ENCODE results near the gene NFE2L1. TPM values are rescaled to one million over a fixed set of nuclear protein-coding genes. Genes with fewer than 3 reads are reported as not detected.

NFE2L1 gene
- total RNA-seq, 2 experiments from 2014 or later = 101 to 105 TPM

DNA sequence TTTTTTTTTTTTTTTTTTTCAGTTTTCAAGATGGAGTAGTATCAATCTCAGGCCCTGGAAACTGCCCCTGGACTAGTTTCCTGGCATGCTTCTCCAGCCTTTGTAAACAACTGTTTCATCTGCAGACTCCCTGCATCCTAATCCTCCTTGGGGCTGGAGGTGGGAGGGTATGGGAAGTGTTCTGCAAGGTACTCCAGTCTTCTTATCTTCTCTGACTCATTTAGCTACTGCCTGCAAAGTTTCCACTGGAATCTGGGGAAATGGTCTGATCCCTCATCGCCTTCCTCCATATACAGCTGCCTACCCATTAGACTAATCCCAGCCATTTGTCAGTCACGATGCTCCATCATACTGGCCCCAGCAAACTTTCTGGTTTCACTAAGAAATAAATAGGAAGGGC is 32.0 kb upstream of the NFE2L1 start:
- CTCF ChIA-PET = interaction anchor here (0.6 to 1.4 kb wide), 2 partner anchors 38 to 115 kb away, joined by 3 read pairs; no protein-coding TSS in a partner anchor
- POLR2A ChIA-PET = no interaction called here

DNA sequence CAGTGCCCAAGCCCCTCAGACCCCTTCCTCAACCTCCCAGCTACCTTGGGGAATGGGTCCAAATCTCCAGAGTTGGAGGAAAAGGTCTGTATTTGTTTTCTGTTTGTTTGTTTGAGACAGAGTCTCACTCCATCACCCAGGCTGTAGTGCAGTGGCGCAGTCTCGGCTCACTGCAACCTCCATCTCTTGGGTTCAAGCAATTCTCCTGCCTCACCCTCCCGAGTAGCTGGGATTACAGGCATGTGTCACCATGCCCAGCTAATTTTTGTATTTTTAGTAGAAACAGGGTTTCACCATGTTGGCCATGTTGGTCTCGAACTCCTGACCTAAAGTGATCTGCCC is 30.4 kb upstream of the NFE2L1 start:
- ChIA-PET POLR2A (interaction anchor here (0.6 kb wide), 1 partner anchor 41 kb away, joined by 3 read pairs; no protein-coding TSS in a partner anchor), CTCF (interaction anchor here (0.6 to 2.4 kb wide), 12 partner anchors 9 to 126 kb away, joined by 3 to 12 read pairs (median 4); partner anchors contain the start of genes CDK5RAP3 and SNX11)

DNA sequence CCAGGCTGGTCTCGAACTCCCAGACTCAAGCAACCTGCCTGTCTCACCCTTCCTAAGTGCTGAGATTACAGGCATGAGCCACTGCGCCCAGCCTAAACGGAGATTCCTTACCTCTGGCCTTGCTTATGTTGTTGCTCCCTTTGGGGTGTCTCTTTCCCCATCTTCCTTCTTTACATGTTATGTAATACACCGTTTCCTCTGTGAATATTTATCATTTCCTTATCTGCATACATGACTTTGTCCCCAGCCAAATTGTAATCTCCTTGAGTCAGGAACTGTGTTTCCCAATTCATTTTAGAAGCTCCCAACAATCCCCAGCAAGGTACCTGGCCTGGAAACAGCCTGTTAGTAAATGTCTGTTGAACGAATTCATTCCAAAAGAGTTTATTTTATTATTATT is 26.2 kb upstream of the NFE2L1 start:
- ChIA-PET CTCF (no interaction called here), POLR2A (no interaction called here)

DNA sequence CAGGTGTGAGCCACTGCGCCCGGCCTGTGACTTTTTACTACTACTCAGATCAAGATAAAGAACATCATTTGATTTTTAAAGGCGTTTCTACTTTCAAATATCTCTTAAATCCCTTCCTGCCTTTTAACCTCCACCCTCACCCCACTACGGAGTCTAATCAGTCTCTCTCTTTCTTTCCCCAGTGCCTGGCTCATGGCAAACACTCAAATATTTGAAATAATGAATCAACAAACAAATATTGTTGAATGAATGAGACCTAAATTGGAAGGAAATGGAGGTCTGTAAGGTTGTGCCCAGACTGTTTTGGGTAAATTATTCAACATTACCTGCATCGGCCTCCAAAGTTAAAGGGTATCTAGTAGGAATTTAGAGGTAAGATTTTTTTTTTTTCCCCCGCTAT is 25.3 kb upstream of the NFE2L1 start:
- ChIA-PET CTCF (interaction anchor here (0.7 kb wide), 2 partner anchors 208 to 888 kb away, joined by 3 to 4 read pairs; no protein-coding TSS in a partner anchor), POLR2A (no interaction called here)

DNA sequence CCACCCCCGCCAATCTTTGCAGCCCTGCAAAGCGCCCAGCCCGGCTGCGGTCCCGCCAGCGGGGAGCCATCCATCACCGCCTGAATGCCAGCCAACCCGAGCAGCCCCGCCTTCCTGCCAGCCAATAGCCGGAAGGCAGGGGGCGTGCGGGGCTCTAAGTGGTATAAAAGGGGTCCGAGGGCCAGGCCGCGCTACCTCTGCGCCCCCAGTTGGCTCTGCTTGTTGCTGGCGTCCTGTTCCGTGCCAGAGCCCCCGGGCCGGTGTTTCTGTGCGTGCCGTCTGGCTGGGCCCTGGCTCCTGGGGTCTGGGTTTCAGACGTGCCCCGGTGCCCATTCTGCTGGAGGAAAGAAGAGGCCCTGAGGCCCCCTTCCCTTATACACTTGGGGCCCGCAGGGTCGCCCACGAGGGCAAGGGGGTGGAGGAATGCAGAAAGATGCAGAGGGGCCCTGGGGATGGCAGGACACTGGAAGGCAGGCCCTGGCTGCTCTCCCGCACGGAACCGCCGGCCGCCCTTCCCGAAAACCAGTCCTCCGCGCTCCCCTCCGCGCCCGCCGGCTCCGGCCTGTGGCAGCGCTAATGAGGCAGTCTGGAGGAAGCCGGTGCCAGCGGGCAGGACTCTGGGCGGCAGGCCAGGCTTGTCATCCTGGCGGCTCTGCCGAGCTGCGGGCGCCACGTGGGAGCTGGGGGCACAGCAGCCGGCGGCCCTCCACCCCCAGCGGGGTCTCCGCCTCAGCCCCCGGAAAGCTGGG is 24.6 kb upstream of the NFE2L1 start:
- POLR2A ChIA-PET = no interaction called here
- CTCF ChIA-PET = interaction anchor here (0.8 kb wide), 1 partner anchor 51 kb away, joined by 3 read pairs; no protein-coding TSS in a partner anchor

DNA sequence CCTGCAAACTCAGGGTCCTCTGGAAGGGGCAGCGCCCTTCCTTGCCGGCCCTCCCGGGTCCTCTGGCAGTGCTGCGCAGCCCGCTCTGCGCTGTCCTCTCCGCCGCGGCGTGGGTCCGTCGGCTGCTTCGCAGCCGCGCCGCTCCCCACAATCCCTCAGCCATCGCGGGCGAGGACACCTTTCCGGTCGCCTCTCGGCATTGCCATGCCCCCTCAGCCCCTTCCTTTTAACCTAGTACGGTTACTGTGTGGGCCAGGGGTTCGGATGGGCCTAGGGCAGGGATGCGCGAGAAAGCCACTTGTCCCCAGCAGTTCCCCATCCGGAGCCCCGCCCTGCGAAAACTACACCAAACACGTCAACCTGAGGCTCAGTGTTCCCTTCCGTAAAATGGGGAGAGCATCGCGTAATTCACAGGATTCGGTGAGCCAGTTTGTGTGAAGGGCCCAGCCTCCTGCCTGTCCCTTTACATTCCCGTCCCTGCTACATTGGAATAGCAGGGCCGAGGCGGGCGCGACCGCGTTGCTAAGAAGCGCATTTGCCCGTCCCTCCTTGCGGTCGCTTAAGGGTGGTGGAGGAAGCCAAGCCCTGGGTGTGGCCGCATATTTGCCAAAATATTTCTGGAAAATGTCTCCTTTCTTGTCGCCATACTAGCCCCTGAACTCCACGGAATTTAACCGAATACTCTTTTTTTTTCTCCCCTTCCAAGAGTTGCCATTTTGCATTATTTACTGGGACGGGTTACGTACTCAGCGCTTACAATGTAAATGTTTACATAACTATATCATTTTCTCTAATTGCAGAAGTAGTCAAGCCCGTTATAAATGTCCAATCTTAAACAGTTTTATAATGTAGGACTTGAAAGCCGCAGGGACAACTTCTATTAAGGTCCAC is 23.8 kb upstream of the NFE2L1 start:
- CTCF ChIA-PET = interaction anchor here (0.8 to 3.4 kb wide), 11 partner anchors 12 to 569 kb away, joined by 3 to 54 read pairs (median 8); partner anchors contain the start of genes CDK5RAP3, COPZ2, HOXB5 and NFE2L1
- POLR2A ChIA-PET = no interaction called here

DNA sequence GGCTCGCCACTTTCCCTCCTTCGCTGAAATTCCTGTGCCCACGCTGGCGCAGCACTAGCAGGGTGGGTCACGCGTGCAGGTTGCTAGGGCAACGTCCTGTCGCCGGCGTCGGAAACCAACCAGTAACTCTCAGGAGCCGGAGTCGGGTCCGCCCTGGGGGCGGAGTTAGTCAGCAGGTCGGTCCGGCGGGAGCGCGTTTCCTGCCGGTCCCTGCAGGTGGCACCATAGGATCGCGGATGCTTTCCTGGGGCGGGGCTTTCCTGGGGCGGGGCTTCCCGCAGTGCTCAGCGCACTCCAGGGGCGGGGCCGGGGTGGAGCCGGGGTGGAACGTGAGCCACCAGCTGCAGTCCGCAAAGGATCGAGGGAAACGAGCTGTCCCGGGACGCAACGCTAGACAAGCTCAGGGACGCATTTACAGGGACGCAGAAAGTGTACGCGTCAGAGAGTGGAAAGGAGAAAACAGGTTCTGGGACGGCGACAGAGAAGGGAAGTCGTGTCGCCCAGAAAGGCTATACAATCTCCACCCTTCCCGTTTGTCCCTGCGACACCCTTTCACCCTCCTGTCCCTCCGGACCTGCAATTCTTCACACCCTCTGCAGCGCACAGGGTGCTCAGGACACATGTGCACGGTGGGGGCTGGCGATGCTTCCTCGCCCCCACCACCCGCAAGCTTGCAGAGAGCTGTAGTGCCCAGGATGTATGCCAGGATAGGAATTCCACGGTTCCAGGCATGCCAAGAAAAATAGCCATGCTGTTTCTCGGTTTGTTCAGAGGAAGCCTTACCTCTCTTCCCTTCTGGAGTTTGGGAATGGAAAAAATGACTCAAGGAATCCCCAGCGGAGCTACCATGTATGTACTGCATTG is 22.9 kb upstream of the NFE2L1 start:
- ChIA-PET CTCF (interaction anchor here (0.5 to 3.4 kb wide), 21 partner anchors 7 to 583 kb away, joined by 3 to 54 read pairs (median 4); partner anchors contain the start of genes CDK5RAP3, COPZ2, HOXB5 and NFE2L1), POLR2A (no interaction called here)

DNA sequence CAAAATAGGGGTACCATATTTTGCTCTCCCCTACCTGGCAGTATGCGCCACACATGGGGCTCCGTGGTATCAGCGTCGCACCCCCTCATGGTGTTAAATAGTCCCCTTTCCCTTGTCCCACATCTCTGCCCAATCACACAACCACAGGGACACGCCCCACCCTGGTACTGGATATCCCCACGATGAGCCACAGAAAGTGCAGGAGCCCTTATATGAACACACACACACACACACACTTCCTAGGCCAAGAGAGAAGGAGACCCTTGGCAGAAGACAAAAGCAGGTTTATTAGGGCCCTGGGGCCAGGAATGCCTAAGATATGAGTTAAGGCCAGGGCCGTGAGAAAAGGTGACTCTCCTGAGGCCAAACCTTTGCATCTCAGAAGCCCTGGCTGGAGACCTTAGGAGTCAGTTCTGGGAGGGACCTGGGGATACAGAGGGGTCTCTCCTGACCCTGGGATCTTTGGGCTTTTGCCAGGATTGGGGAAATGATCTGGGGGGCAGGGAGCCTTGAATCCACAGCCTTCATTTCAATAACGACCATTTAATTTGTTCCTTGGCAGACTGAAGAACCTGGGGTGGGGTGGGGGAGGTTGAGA is 22.2 kb upstream of the NFE2L1 start:
- CTCF ChIA-PET = interaction anchor here (0.6 to 3.4 kb wide), 26 partner anchors 8 to 582 kb away, joined by 3 to 54 read pairs (median 5); partner anchors contain the start of genes CDK5RAP3, COPZ2, HOXB5 and NFE2L1
- POLR2A ChIA-PET = interaction anchor here (1.3 kb wide), 1 partner anchor 11 kb away, joined by 4 read pairs; no protein-coding TSS in a partner anchor

DNA sequence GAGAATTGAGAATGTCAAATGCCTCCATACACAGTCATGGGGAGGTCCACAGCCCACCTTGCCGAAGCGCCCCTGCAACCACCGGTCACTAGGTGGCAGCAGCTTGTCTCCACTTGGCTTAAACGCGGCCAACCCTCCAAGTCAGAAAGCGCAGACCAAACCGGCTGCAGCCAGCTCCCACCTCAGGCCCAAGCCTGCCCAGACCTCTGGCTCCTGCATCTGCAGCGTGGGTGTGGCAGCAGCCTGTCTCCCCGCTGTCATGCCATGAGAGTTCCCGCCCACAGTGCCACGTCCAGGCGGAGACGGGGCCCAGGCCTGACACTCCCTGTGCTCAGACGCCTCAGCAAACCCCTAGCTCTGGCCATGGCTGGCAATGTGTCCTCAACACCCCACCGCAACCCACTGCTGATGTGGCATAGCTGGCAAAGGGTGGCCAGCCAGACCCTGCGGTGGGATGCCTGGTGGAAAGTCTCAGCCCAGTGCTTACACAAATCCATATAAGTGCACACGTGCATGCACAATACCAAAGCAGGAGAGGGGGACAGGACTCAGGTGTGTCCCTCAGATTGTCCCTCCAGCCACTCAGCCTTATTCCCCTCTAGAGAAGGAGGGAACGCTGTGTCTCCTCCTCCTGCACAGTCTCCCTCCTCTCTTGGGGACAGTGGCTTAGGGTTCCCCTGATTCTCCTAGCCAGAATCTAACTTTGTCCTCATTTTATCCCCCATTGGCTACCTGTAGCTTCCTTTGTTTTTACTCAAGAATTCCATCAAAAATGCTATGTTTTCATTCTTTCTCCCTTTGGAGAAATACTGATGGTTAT is 21.4 kb upstream of the NFE2L1 start:
- POLR2A ChIA-PET = interaction anchor here (1.3 kb wide), 1 partner anchor 10 kb away, joined by 4 read pairs; no protein-coding TSS in a partner anchor
- CTCF ChIA-PET = interaction anchor here (0.7 to 3.4 kb wide), 22 partner anchors 9 to 605 kb away, joined by 3 to 54 read pairs (median 5); partner anchors contain the start of genes COPZ2, HOXB5 and NFE2L1

DNA sequence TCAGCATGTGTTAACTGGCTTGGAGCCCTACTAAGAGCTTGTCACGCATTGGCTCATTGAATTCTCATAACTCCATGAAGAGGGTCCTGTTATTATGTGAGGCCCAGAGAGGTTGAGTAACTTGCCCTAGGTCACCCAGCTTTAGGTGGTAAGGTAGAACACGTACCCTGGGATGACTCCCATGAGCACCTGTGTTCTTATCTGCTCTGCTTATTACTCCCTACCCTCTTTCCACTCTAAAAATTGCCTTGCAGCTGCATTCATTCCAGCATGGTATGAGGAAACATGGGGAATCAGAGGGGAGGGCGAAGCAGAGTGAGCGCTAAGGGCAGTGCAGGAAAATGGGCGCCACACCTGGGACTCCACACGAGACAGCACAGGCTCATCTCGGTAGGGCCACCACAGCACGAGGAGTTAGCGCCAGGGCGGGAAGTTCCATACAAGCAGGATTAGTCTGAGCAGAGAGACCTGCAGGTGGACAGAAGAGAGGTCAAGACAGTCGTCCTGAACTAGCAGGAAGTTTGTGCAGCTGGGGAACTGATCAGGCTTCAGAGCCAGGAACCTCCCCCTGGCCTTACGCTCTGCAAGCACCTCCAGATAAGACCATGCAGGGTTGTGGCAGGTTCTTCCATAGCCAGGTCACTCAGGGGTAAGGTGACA is 20.7 kb upstream of the NFE2L1 start:
- CTCF ChIA-PET = interaction anchor here (0.9 to 3.4 kb wide), 16 partner anchors 9 to 605 kb away, joined by 3 to 54 read pairs (median 5); partner anchors contain the start of genes HOXB5 and NFE2L1

DNA sequence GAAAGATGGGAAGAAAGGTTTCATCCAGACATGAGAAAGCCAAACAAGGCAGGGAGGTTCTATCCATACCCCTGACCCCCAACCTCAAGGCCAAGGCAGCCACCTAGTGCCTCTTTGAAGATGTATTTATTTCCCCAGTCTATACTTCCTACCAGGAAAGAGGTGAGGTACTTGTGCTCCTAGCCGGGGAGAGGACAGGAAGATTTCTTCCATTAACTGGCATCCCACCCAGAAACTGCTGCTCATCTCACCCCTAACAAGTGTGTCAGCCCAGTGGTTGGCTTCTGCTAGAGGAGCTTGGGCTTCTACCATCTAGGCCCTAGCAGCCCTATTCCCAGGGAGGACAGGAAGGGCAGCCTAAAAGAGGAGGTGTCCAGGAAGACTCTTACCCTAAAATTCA is 19.4 kb upstream of the NFE2L1 start:
- CTCF ChIA-PET = interaction anchor here (0.6 kb wide), 1 partner anchor 49 kb away, joined by 4 read pairs; no protein-coding TSS in a partner anchor
- POLR2A ChIA-PET = no interaction called here

More for the DNA sequence above, 20.7 kb upstream of the NFE2L1 start:
- POLR2A ChIA-PET = interaction anchor here (1.3 kb wide), 1 partner anchor 10 kb away, joined by 4 read pairs; no protein-coding TSS in a partner anchor

DNA sequence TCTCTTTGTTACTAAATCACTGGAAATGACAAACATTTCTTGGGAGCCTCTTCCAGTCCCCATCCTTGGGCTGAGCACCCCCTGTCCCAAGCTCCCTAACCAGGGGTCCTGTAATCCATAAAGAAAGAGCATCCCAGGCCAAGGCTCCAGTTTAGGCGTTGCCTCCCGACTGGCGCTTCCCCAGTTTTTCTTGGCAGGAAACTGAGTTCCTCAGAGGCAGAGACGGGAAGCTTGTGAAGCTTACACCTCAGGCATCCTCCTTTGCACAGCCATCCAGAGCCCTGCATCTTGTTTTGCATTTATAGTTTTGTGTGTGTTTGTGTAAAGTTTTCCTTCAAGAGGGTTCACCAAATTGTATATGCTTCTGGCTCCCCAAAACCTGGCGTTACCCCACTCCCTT is 17.6 kb upstream of the NFE2L1 start:
- POLR2A ChIA-PET = no interaction called here

DNA sequence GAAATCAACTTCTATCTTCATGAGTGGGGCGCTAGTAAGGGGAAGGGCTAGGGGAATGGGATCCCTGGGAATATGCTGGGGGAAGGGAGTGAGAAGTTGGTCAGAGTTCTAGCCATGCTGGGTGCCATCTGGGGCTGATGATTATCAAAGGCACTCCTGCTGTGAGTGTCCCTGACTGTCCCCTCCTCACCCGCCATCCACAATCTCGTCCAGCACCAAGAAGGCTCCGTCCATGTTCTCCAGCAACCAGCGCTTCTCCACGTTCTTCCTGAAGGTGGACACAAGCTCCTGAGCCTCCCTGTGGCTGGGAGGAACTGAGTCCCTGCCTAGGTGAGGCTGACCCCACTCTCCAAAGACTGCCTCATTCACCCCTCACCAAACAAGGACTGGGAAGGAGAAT is 16.2 kb upstream of the NFE2L1 start:
- CTCF ChIA-PET = interaction anchor here (0.6 to 1.0 kb wide), 2 partner anchors 48 to 83 kb away, joined by 3 read pairs; no protein-coding TSS in a partner anchor

More for the DNA sequence above, 17.6 kb upstream of the NFE2L1 start:
- CTCF ChIA-PET = interaction anchor here (1.6 kb wide), 1 partner anchor 17 kb away, joined by 4 read pairs; the partner anchor contains the start of gene NFE2L1

DNA sequence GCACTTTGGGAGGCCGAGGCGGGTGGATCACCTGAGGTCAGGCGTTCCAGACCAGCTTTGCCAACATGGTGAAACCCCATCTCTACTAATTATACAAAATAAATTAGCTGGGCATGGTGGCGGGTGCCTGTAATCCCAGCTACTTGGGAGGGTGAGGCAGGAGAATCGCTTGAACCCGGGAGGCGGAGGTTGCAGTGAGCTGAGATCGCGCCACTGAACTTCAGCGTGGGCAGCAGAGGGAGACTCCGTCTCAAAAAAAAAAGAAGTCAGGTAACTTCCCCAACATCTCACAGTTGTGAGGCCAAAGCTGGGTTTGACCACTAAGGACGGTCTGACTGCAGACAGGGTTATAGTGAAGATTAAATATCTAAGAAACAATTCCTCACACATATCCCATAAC is 13.4 kb upstream of the NFE2L1 start:
- ChIA-PET CTCF (interaction anchor here (0.6 to 1.2 kb wide), 3 partner anchors 9 to 98 kb away, joined by 3 to 4 read pairs (median 3); no protein-coding TSS in a partner anchor), POLR2A (interaction anchor here (0.6 to 0.8 kb wide), 3 partner anchors 14 to 74 kb away, joined by 3 to 4 read pairs (median 3); no protein-coding TSS in a partner anchor)

More for the DNA sequence above, 16.2 kb upstream of the NFE2L1 start:
- POLR2A ChIA-PET = no interaction called here

DNA sequence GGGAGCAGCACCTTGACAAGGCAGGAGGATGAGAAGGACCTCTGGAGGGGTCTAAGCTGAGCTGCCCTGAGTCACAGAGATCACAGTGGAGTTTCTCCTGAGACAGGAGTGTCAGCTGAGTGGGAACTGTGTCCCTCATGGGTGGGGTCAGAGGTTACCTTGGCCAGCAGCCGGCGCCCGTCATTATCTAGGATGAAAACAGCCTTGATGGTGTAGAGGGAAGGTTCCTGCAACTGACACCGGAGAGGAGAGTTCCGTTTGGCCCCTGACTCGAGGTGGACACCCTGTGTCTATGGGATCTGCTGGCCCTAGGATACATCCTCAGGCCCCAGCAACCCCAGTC is 11.5 kb upstream of the NFE2L1 start:
- ChIA-PET CTCF (interaction anchor here (1.1 to 2.4 kb wide), 8 partner anchors 8 to 71 kb away, joined by 3 to 19 read pairs (median 4); partner anchors contain the start of genes NFE2L1 and SNX11), POLR2A (interaction anchor here (1.2 kb wide), 1 partner anchor 10 kb away, joined by 4 read pairs; no protein-coding TSS in a partner anchor)

Data from activated CD8-positive, alpha-beta memory T cell treated with anti-CD3 and anti-CD28 coated beads for 36 hours (primary cell).